Central memory CD4-positive, alpha-beta T cell (primary cell): ENCODE data around the gene SLC9A5.

Experiments
- DNase-seq: peaks from one replicate; pipeline ENCODE4 v3.0.0; 2022

The SLC9A5 gene

GRCh38 chr16:67312719-67313118, 63.9 kb downstream of the SLC9A5 start:
- no peak for DNase-seq

DNA sequence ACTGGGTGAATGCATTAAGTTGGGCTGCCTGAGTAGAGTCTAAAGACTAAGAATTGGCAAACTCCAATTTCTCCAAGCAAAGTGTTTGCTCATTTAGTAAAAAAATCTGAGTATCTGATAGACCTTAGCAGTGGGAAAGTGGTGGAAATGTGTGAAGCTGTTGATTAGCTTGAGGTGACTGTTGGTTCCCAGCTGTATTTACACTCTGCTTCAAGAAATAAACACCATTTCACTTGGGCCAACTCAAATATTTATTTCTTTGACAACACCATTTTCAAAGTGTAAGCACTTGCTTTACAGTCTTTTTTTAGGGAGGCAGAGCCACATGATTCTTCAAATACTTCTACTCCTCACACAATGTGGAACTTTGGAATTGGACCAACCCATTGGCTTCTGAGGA, 69.1 kb downstream of the SLC9A5 start:
- no peak for DNase-seq
